KMS-11 (cell line): Measurements from ENCODE around the gene RAB33B.
A peak's percentile ranks its signal among the peaks of the same experiment; 100 is the strongest.

Source experiments
- H2AFZ ChIP-seq: fragments of 200-600 bp; sonication (generic); 2 replicates; pipeline ENCODE4 v1.6.1; 2016; ENCODE audit warnings: antibody characterized with exemption, mixed run types, low read depth
- H3K27ac ChIP-seq: fragments of 200-600 bp; sonication (generic); 2 replicates; pipeline ENCODE4 v1.6.1; 2016; ENCODE audit warnings: mild to moderate bottlenecking, mixed run types
- H3K27me3 ChIP-seq: fragments of 200-600 bp; sonication (generic); 2 replicates; pipeline ENCODE4 v1.6.1; 2017; ENCODE audit warnings: mild to moderate bottlenecking, low read depth, mixed run types, moderate library complexity; ENCODE audit not compliant: insufficient read depth
- H3K36me3 ChIP-seq: fragments of 200-600 bp; sonication (generic); 2 replicates; pipeline ENCODE4 v1.6.1; 2017; ENCODE audit warnings: mild to moderate bottlenecking, mixed run types; ENCODE audit not compliant: insufficient read depth
- H3K4me1 ChIP-seq: fragments of 200-600 bp; sonication (generic); 2 replicates; pipeline ENCODE4 v1.6.1; 2016; ENCODE audit warnings: mild to moderate bottlenecking, low read depth, mixed run types; ENCODE audit not compliant: poor library complexity, severe bottlenecking
- H3K4me2 ChIP-seq: fragments of 200-600 bp; sonication (generic); 2 replicates; pipeline ENCODE4 v1.7.0; 2016; ENCODE audit warnings: mild to moderate bottlenecking, mixed run types
- H3K4me3 ChIP-seq: fragments of 200-600 bp; sonication (generic); IDR thresholded peaks from 2 replicates; pipeline ENCODE4 v1.6.1; 2017; ENCODE audit warnings: low read depth, low read length, mixed read lengths; ENCODE audit not compliant: insufficient read depth
- H3K79me2 ChIP-seq: fragments of 200-600 bp; sonication (generic); 2 replicates; pipeline ENCODE4 v1.6.1; 2016; ENCODE audit warnings: low read depth, mixed run types; ENCODE audit not compliant: insufficient read depth
- H3K9ac ChIP-seq: fragments of 200-600 bp; sonication (generic); 2 replicates; pipeline ENCODE4 v1.6.1; 2016; ENCODE audit warnings: mild to moderate bottlenecking, mixed run types
- H4K20me1 ChIP-seq: fragments of 200-600 bp; sonication (generic); 2 replicates; pipeline ENCODE4 v1.6.1; 2016; ENCODE audit warnings: mild to moderate bottlenecking, mixed run types; ENCODE audit not compliant: insufficient read depth
- TF ChIP-seq, protein P1 (sequence below): fragments of 200-600 bp; sonication (generic); conservative IDR thresholded peaks from 2 replicates; pipeline ENCODE4 v1.6.1; 2017; ENCODE audit warnings: low read depth, mild to moderate bottlenecking, antibody characterized with exemption, low read length, moderate library complexity, mixed read lengths

Gene RAB33B

DNA sequence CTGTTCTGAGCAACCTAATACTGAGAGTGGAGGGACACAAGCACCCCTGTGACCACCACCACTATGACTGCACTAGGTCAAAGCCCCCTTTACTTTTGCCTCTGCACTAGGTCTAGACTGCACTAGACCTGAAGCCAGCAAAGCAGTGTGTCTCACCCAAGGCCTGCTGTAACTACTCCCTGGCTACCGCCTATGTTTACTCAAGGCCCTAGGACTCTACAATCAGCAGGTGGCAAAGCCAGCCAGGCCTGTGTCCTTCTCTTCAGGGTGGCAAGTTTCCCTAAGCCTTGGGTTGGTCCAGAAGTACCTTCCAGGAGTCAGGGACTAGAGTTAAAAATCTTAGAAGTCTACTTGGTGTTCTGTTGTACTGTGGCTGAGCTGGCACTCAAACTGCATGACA is 15.9 kb downstream of the RAB33B start:
- Histone ChIP-seq H2AFZ (no peak overlapping the region), H3K79me2 (no peaks in the 10 kb centered on the region; the same call in 1 of the 2 replicates), H3K27ac (no peak overlapping the region; the same call in 1 of the 2 replicates), H3K4me1 (peaks cover 42% of the 10 kb centered on the region), H3K36me3 (0 out of 2 replicates have a peak, but pooled peaks cover 3% of the 10 kb centered on the region), H4K20me1 (no peaks in the 10 kb centered on the region), H3K9ac (no peak overlapping the region), H3K27me3 (no peaks in the 10 kb centered on the region), H3K4me3 (no peak overlapping the region), H3K4me2 (peak overlapping the region; percentile 13; the same call in 1 of the 2 replicates)
- TF ChIP-seq, protein P1, sequence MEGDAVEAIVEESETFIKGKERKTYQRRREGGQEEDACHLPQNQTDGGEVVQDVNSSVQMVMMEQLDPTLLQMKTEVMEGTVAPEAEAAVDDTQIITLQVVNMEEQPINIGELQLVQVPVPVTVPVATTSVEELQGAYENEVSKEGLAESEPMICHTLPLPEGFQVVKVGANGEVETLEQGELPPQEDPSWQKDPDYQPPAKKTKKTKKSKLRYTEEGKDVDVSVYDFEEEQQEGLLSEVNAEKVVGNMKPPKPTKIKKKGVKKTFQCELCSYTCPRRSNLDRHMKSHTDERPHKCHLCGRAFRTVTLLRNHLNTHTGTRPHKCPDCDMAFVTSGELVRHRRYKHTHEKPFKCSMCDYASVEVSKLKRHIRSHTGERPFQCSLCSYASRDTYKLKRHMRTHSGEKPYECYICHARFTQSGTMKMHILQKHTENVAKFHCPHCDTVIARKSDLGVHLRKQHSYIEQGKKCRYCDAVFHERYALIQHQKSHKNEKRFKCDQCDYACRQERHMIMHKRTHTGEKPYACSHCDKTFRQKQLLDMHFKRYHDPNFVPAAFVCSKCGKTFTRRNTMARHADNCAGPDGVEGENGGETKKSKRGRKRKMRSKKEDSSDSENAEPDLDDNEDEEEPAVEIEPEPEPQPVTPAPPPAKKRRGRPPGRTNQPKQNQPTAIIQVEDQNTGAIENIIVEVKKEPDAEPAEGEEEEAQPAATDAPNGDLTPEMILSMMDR, result no peak

DNA sequence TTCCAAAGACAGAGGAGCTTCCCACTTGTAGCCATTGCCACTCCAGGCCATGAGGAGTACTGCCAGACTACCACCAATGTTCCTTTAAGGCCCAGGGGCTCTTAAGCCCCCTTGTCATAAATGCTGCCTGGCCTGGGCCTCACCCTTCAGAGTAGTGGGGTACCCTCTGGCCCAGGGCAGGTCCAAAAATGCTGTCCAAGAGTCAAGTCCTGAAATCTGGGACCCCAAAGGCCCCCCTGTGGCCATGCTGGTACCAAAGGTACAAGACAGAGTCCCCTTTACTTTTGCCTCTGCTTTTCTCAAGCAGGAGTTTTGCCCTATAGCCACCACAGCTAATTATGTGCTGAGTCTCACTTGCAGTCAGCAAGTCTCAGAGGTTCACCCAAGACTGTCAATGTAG is 16.4 kb downstream of the RAB33B start:
- Histone ChIP-seq H3K27ac (no peak overlapping the region; the same call in 1 of the 2 replicates), H4K20me1 (no peaks in the 10 kb centered on the region), H3K4me2 (peak overlapping the region; percentile 13; the same call in 1 of the 2 replicates), H3K79me2 (no peaks in the 10 kb centered on the region; the same call in 1 of the 2 replicates), H2AFZ (no peak overlapping the region), H3K9ac (no peak overlapping the region), H3K4me1 (peaks cover 42% of the 10 kb centered on the region), H3K27me3 (no peaks in the 10 kb centered on the region), H3K36me3 (0 out of 2 replicates have a peak, but pooled peaks cover 3% of the 10 kb centered on the region), H3K4me3 (no peak overlapping the region)
- TF ChIP-seq, protein P1, result no peak

DNA sequence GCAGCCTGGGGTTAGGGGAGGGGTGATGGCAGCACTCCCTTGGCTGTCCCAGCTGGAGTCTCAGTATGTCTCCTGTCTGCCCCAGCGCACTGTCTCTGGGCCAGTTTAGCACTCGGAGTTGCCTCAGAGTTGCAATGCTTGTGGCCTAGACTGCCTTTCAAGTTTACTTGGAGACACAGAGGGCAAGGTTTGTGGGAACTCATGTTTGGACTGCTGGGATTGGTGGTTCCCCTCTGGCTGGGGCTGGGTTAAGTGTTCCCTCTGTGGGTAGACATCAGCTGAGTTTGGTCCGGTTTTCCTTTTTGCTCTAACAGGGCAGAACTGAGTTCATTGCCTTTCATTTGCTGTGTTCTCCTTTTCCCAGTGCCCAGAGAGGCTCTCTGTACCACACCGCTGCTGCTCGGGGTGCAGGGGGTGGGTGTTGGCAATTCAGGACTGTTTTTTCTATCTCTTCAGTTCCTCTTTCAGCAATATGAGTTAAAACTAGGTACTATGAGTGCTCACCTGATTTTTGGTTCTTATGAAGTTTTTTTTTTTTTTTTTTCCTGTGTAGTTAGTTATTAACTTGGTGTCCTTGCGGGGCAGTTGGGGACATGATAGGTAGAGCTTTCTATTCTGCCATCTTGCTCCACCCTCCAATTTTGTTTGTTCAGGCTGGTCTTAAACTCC is 17.2 kb downstream of the RAB33B start:
- TF ChIP-seq, protein P1, result no peak
- no peaks in the 10 kb centered on the region; the same call in 1 of the 2 replicates for H3K79me2 ChIP-seq

DNA sequence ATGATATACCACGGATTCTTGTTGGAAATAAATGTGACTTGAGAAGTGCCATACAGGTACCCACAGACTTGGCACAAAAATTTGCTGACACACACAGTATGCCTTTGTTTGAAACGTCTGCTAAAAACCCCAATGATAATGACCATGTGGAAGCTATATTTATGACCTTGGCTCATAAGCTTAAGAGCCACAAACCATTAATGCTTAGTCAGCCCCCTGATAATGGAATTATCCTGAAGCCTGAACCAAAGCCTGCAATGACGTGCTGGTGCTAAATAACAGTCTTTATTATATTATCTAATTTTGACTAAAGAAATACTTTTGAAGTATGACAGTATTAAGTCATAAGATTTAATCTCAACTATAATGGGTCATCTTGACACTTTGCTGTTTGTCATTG is 18.9 kb downstream of the RAB33B start:
- Histone ChIP-seq H4K20me1 (no peaks in the 10 kb centered on the region), H2AFZ (no peak overlapping the region), H3K79me2 (no peaks in the 10 kb centered on the region), H3K4me2 (peak overlapping the region; percentile 4; the same call in 1 of the 2 replicates), H3K36me3 (0 out of 2 replicates have a peak, but pooled peaks cover 3% of the 10 kb centered on the region), H3K27me3 (no peaks in the 10 kb centered on the region), H3K27ac (no peak overlapping the region), H3K4me3 (no peak overlapping the region), H3K9ac (no peak overlapping the region), H3K4me1 (peaks cover 52% of the 10 kb centered on the region)
- TF ChIP-seq, protein P1, result no peak

More for the DNA sequence above, 17.2 kb downstream of the RAB33B start:
- Histone ChIP-seq H3K4me2 (peak overlapping the region; percentile 13; the same call in 1 of the 2 replicates), H3K27me3 (no peaks in the 10 kb centered on the region), H3K4me1 (peaks cover 42% of the 10 kb centered on the region), H3K36me3 (0 out of 2 replicates have a peak, but pooled peaks cover 3% of the 10 kb centered on the region), H3K27ac (no peak overlapping the region), H3K4me3 (no peak overlapping the region), H2AFZ (no peak overlapping the region), H4K20me1 (no peaks in the 10 kb centered on the region), H3K9ac (no peak overlapping the region)
